Brain pericyte (primary cell): ENCODE data around the gene CUL3.

ENCODE experiments used
- DNase-seq: peaks from one replicate; pipeline ENCODE4 v3.0.0-alpha.2; 2012; ENCODE audit warnings: low read depth, low spot score

CUL3 gene

DNA sequence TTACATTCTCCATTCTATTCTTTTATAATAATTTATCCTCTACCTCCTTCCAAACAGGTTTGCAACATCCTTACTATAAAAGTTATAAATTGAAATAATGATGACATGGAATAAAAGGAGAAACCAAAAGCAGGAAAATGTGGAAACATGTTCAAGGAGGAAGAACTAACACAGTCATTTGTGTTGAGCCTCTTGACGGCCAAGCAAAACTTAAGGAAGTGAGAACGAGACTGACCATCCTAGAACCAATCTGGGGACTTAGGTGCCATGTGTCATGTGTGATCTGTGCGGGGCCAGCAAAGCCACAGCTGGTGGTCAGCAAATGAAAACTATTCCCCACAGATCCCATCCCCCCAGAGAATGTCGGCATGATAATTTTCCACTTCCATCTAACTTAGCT is 157.7 kb downstream of the CUL3 start:
- DNase-seq: no peak

- DNase-seq: no peak
Observed at GRCh38 chr2:224426656-224427055, 158.5 kb downstream of the CUL3 start.

DNA sequence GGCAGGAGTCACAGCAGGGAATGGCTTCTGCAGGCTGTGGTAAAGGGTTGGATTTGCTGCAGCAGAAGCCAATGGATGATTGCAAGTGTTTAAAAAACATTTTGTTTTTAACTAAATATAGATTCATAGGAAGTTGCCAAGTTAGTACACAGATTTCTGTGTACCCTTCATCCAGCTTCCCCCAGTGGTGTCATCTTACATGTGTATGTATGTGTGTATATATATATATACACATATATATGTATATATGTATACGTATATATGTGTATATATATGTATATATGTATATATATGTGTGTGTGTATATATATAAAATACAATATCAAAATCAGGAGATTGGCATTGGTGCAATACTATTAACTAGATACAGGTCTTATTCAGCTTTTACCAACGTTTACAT is 164.1 kb downstream of the CUL3 start:
- DNase-seq: no peak
